Spinal cord (tissue), 10 donors: ENCODE results near the gene MLH3. TPM values are rescaled to one million over a fixed set of nuclear protein-coding genes. Genes with fewer than 3 reads are reported as not detected.
A peak's percentile ranks its signal among the peaks of the same experiment; 100 is the strongest.

Experiments used
- DNase-seq, 6 donors: peaks; one replicate each; pipeline versions ENCODE4 v3.0.0 to v3.0.0-alpha.2; 2013 to 2015; ENCODE audit warnings: low spot score in 6 of 6, low read depth in 4 of 6
- H3K27ac ChIP-seq: one replicate; pipeline ENCODE4 v1.5.1; 2013; ENCODE audit warnings: low read depth, low read length, control low read depth
- H3K27me3 ChIP-seq: one replicate; pipeline ENCODE4 v1.6.1; 2013; ENCODE audit warnings: low read length; ENCODE audit not compliant: control insufficient read depth, insufficient read depth
- H3K36me3 ChIP-seq: one replicate; pipeline ENCODE4 v1.6.1; 2013; ENCODE audit warnings: low read length; ENCODE audit not compliant: control insufficient read depth, insufficient read depth
- H3K4me1 ChIP-seq: one replicate; pipeline ENCODE4 v1.6.1; 2013; ENCODE audit warnings: low read length; ENCODE audit not compliant: control insufficient read depth, insufficient read depth
- H3K4me3 ChIP-seq: one replicate; pipeline ENCODE4 v1.5.1; 2013; ENCODE audit warnings: low read depth, low read length, control low read depth
- H3K9me3 ChIP-seq: one replicate; pipeline ENCODE4 v1.6.1; 2013; ENCODE audit warnings: low read length; ENCODE audit not compliant: control insufficient read depth, insufficient read depth
- WGBS: methylation state at CpG from one replicate; pipeline ENCODE4 v1.1.5; 2013; ENCODE audit warnings: missing lambda C conversion rate; ENCODE audit not compliant: insufficient coverage; 5-methylcytosine and 5-hydroxymethylcytosine counted together
- polyA plus RNA-seq, 2 donors: library from polyadenylated mRNA; unstranded; fragments of 120-200 nt; gene quantifications; one replicate each; pipeline ENCODE4 v1.2.1, GENCODE V29; 2013; ENCODE audit not compliant: insufficient read length in 2 of 2
- total RNA-seq, 2 donors: library from RNA; depleted of rRNA in 1 of 2; stranded (reverse); fragments of 120-200 nt in 1 of 2; fragments of >200 nt in 1 of 2; gene quantifications; one replicate each; pipeline versions ENCODE4 v1.2.3 to v1.2.4, GENCODE V29; 2013 to 2014
- donor health status: healthy.

Gene MLH3
- total and polyA plus RNA-seq, 4 donors: 21.4 to 65.8 (median 39.5) TPM

DNA sequence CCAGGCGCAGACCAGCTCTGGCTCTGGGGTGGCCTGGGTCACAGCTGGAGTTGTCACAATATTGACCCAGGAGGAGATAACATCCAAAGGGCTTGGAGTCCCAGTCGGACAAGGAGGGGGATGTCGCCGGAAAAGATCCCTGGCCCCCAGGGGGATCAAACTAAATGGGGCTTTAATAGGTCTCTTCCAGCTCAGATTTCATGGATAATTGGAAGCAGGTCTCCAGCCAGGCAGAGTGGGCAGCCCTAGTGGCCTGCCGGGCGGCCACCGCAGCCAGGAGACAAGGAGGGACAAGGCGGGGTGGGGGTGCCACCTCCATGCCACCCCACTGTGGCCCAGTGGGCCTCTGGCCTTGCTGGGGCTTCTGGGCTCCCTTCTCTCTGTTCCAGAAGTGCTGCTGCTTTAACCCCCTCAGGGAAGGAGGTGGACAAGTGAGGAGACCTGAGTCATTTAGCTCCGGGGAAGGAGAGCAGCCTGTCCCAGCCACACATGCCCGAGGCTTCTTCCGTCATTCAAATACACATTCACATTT is 72.8 kb downstream of the MLH3 start:
- H3K36me3 ChIP-seq: peaks cover 3% of the 10 kb centered on the region
- no peaks in the 10 kb centered on the region for H3K9me3 ChIP-seq
- H3K4me3 ChIP-seq: no peak overlapping the region
- WGBS: 61% methylated on average over 8 of the region's 11 CpGs
- H3K27ac ChIP-seq: no peak overlapping the region
- DNase-seq: no peak
- peaks cover 57% of the 10 kb centered on the region for H3K4me1 ChIP-seq
- H3K27me3 ChIP-seq: no peaks in the 10 kb centered on the region

GRCh38 chr14:74977901-74978385 is 73.3 kb downstream of the MLH3 start:
- WGBS: 77% methylated on average over 3 of the region's 6 CpGs
- H3K27ac ChIP-seq: no peak overlapping the region
- no peak for DNase-seq
- no peak overlapping the region for H3K4me3 ChIP-seq
- H3K9me3 ChIP-seq: no peaks in the 10 kb centered on the region
- peaks cover 57% of the 10 kb centered on the region for H3K4me1 ChIP-seq
- H3K27me3 ChIP-seq: no peaks in the 10 kb centered on the region
- H3K36me3 ChIP-seq: peaks cover 3% of the 10 kb centered on the region

- Histone ChIP-seq H3K27me3 (no peaks in the 10 kb centered on the region), H3K9me3 (no peaks in the 10 kb centered on the region), H3K4me3 (no peak overlapping the region), H3K4me1 (peaks cover 57% of the 10 kb centered on the region), H3K36me3 (peaks cover 3% of the 10 kb centered on the region), H3K27ac (no peak overlapping the region)
- WGBS: 84% methylated on average over 11 of the region's 12 CpGs
- DNase-seq: no peak
These were observed 73.9 kb downstream of the MLH3 start for GRCh38 chr14:74977164-74977900.

DNA sequence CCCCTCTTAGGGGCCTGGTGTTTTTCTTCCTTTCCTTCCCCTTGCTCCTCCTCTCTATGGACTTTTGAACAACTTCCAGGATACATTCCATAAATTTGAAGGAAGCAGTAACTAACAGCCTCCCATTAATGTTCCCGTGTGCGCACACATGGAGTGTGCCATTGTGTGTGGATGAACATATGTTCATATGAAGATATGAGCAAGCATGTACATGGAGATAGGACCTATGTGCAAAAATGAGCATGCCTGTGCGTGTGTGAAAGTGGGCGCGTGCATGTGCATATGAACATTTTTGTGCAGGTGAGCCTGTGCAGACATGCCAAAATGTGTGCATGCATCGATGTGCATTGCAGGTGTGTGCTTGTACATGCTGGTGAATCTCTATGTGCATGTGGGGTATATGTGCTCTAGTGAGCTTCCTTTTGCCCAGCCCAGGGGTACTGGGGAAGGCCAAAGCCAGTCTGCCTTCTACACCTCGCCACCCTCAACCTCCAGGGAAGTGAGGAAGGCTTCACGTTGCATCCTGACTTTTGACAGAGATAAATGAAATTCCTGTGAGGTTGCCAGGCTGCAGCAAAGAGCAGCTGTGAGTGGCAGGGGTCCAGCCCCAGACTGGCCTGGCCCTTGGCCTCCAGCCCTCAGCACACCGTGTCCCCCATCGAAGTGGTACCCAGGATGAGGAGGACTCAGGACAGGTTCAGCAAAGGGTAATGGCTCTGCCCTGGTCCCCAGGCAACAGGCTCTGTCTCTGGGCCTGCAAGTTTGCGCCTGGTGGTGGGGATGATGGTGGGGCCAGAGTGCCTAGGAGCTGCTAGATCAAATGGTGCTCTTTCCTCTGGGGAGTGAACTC is 74.8 kb downstream of the MLH3 start:
- H3K27me3 ChIP-seq: no peaks in the 10 kb centered on the region

GRCh38 chr14:74975059-74975810 is 76.0 kb downstream of the MLH3 start:
- Histone ChIP-seq H3K4me1 (peaks cover 40% of the 10 kb centered on the region), H3K9me3 (no peaks in the 10 kb centered on the region), H3K36me3 (peaks cover 3% of the 10 kb centered on the region), H3K27ac (no peak overlapping the region), H3K27me3 (no peaks in the 10 kb centered on the region), H3K4me3 (no peak overlapping the region)
- 72% methylated on average over 10 of the region's 12 CpGs for WGBS
- peak in 1 of 6 donors; percentile 43 for DNase-seq

More for the DNA sequence above, 74.8 kb downstream of the MLH3 start:
- no peak for DNase-seq
- Histone ChIP-seq H3K9me3 (no peaks in the 10 kb centered on the region), H3K36me3 (peaks cover 3% of the 10 kb centered on the region), H3K4me3 (no peak overlapping the region), H3K4me1 (peaks cover 53% of the 10 kb centered on the region), H3K27ac (no peak overlapping the region)
- 83% methylated on average over 10 of the region's 11 CpGs for WGBS

DNA sequence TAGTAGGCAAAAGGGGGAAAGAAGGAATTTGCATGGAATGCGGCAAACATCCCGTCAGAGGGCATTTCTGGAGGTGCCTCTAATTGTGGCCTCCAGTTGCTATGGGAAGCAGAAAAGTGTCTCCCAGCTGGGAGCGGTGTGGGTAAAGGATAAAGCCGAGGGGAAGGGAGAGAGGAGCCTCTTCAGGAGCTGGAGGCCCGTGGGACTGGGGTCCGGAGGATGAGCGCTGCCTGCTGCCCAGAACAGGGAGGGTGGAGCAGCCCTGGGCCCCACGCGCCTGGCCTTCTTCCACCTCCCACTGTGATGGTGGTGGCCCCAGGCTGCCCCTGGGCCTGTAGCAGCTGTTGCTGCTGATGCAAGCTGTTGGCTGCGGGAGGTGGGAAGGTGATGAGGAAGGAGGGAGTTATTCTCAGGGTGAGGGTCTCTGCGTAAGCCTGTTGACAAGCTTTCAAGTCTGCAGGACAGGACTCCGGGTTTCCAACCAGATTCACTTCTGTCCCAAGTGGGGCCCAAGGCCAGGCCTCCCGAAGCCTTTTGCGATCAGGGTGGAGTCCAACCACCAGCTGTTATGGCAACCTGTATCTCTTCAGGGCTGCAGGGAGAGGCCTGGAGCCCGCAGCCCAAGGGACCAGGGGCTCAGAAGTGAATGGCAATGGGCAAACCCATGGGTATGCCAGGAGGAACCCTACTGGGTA is 76.8 kb downstream of the MLH3 start:
- H3K4me1 ChIP-seq: peaks cover 33% of the 10 kb centered on the region
- DNase-seq: no peak
- no peaks in the 10 kb centered on the region for H3K27me3 ChIP-seq
- H3K27ac ChIP-seq: no peak overlapping the region
- H3K4me3 ChIP-seq: no peak overlapping the region
- H3K9me3 ChIP-seq: no peaks in the 10 kb centered on the region
- H3K36me3 ChIP-seq: peaks cover 3% of the 10 kb centered on the region
- WGBS: 54% methylated on average over 15 of the region's 15 CpGs

GRCh38 chr14:74973905-74974363 is 77.3 kb downstream of the MLH3 start:
- Histone ChIP-seq H3K9me3 (no peaks in the 10 kb centered on the region), H3K4me1 (peaks cover 28% of the 10 kb centered on the region), H3K27me3 (no peaks in the 10 kb centered on the region), H3K27ac (no peak overlapping the region), H3K36me3 (peaks cover 3% of the 10 kb centered on the region), H3K4me3 (no peak overlapping the region)
- 89% methylated on average over 3 of the region's 5 CpGs for WGBS
- no peak for DNase-seq

DNA sequence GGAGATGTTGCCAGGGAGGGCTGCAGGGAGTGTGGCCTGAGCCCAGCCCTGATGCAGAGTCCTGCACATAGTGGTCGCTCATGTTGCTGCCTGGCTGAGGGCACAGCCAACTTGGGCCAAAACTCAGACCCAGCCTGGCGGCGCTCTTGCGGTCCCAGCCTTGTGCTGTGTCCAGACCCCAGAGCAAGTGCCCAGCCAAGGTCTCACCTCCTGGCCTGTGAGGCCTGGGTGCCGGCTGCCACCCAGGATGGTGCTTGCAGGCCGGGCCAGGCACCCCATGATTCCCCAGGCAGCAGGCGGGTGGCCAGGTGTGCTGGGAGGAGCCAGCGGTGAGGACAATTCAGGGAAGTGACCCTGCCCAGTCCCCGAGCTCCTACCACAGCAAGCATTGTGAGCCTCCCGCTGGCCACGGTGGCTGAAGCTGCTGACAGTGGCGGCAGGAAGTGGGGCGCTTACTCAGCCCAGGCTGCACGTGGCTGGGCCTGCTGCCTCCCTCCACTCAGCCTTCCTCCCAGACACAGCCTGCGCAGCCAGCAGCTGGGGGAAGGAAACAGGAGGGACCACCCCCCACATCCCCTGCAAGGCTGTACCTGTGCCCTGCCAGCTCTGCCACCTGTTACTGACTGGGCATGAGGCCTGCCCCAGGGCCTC is 78.1 kb downstream of the MLH3 start:
- Histone ChIP-seq H3K27me3 (no peaks in the 10 kb centered on the region), H3K9me3 (no peaks in the 10 kb centered on the region), H3K36me3 (peaks cover 3% of the 10 kb centered on the region), H3K27ac (no peak overlapping the region), H3K4me3 (no peak overlapping the region), H3K4me1 (peaks cover 22% of the 10 kb centered on the region)
- no peak for DNase-seq
- 81% methylated on average over 14 of the region's 15 CpGs for WGBS
